AG08396 (cell line): ENCODE measurements around the gene M6PR.
A peak's percentile ranks its signal among the peaks of the same experiment; 100 is the strongest.
"Not testable (repeated sequence)": the region's sequence is repeated elsewhere in the genome, so short reads cannot be mapped to it uniquely, and the experiment has no call there.

Experiments
- DNase-seq: peaks from one replicate; pipeline ENCODE4 v3.0.0; 2012; ENCODE audit warnings: low spot score, mixed read lengths

The M6PR gene

DNA sequence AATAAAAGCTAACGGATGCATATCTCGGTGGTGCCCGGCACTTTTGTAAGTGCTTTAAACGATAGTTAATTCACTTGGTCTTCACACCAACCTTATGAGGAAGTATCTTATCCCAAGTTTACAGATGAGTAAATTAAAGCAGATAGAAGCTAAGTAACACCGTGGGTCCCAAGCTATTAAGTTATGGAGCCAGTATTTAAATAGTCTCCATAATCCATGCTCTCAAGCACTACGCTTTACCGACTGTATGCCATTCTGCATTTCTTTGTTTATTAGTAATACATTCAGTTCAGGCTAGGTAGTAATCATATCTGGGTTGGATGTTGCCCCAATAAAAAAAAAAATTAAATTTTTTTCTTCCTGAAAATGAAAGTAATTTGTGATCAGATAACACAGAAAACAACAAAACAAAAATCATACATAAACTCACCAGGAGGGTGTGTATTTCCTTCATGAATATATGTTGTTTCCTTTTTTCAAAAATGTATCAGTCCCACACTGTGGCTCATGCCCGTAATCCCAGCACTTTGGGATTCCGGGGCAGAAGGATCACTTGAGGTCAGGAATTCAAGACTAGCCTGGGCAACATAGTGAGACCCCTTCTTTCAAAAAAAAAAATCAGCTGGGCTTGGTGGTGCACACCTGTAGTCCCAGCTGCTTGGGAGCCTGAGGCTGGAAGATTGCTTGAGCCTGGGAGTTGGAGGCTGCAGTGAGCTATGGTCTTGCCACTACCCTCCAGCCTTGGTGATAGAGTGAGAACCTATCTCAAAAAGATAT, 1.4 kb upstream of the M6PR start:
- DNase-seq, result no peak

- no peak for DNase-seq
Measured at GRCh38 chr12:8950221-8950527, 729 bp upstream of the M6PR start.

- DNase-seq, result peak; percentile 36
Measured at GRCh38 chr12:8948701-8949341, 624 bp downstream of the M6PR start.

- no peak for DNase-seq
Measured at GRCh38 chr12:8947737-8948136, 1.7 kb downstream of the M6PR start.

- DNase-seq, result no peak
Measured at GRCh38 chr12:8946733-8947132, 2.7 kb downstream of the M6PR start.

DNA sequence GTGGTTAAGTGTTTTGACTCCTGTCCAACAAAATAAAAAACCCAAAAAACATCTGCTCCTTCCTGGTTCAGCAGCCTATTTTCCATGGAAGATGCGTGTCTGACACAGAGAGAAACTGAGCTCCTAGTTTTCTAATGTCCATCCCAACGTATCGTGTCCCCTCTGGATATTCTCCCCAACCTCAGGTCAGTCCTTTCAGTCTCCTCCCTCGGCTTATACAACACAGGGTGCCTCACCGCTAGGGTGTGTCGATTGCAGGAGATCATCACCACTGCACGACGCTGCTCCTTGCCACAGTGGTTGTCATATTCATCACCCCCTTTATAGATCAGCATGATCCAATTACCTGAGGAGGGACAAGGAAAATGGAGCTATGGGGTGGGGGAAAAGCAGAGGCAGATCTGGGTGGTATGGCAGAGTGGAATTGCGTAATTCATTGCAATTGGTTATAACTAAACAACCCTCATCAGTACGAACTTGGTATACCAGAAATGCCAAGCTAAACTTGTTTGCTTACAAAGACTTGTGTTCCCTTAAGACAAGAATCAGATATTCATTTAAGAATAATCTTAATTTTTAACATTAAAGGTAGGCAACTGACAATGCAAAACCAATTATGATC, 5.8 kb downstream of the M6PR start:
- DNase-seq, result no peak

DNA sequence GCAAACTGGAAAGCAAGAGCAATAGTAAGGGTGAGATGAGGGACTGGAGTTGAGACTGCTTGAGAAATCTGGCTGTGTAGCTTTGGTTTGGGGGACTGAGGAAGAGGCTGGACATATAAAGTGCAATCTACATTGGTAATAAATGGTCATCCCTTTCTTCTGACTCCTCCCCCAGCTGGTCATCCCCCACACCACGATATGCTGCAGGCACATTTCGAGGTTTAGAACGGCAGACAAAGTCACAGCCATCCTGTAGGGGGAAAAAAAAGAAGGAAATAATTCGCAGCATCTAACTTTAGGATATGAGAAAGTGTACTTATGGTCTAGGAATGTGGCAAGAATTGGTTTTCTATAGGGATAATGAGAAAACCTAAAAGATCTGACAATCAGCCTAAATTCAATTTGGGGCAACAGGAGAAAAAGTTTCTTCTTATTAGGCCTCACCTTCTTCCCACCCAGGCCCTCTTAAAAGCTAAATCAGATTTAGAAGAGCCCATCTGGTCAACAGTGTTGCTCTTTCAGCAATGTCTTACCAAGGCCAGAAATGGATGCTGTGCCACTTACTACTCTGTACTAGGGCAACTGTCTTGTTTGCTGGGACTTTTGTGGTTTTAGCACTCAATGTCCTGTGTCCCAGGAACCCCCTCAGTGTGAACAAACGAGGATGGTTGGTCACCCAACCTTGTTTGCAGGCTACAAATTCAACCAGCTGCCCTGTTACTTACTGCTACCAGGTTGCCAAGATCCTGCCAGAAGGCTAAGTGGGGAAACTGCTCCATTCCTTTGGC, 7.6 kb downstream of the M6PR start:
- DNase-seq, result no peak

- not testable (repeated sequence) for DNase-seq
Measured at GRCh38 chr12:8937842-8938442, 11.5 kb downstream of the M6PR start.

DNA sequence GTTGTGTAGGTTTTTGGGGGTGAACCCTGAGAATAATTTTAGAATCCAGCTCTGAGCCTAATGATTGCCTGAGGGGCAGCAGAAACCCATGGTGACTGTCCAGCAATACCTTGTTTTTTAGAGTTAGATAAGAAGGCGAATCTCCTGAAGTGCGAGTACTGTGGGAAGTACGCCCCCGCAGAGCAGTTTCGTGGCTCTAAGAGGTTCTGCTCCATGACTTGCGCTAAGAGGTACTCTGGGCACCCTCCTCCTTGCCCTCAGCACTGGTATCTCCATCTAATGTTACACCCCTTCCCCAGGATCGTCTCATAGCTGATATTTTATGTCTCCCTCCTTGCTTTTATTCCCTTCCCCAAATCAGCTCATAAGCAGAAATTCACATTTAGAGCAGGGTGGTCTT, 12.7 kb downstream of the M6PR start:
- no peak for DNase-seq

- DNase-seq, result not testable (repeated sequence)
Measured at GRCh38 chr12:8934080-8934479, 15.4 kb downstream of the M6PR start.

GRCh38 chr12:8932464-8932863, 17.0 kb downstream of the M6PR start:
- not testable (repeated sequence) for DNase-seq

GRCh38 chr12:8930655-8931323, 18.7 kb downstream of the M6PR start:
- DNase-seq, result not testable (repeated sequence)

DNA sequence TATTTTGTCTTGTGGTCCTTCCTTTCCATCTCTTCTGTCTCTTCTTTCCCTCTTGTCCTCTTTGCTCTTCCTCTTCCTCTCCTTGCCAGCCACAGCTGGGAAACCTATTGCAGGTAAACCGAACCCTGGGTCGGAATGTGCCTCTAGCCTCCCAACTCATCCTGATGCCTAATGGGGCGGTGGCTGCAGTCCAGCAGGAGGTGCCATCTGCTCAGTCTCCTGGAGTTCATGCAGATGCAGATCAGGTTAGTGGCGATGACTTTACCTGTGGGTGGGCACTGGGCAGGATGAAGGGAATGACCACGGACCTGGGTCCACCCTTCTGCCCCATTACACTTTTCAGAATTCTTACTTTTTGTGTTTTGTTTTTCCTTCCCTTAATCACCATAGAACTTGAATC, 26.9 kb downstream of the M6PR start:
- no peak for DNase-seq

DNA sequence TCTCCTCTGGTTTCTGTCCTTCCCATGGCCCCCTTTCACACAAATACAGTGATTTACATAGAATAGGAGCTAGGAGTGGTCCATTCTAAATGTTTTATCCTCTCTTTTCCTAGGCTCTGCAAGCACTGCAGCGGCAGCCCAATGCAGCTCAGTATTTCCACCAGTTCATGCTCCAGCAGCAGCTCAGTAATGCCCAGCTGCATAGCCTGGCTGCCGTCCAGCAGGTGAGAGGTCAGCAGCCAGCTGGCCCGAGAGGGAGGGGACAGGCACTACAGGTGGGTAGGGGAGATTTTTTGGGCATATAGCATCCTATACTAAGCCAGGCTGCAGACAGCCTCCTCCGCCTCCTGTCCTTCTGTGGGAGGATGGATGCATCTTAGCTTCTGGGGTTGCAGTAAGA, 29.8 kb downstream of the M6PR start:
- DNase-seq, result not testable (repeated sequence)

DNA sequence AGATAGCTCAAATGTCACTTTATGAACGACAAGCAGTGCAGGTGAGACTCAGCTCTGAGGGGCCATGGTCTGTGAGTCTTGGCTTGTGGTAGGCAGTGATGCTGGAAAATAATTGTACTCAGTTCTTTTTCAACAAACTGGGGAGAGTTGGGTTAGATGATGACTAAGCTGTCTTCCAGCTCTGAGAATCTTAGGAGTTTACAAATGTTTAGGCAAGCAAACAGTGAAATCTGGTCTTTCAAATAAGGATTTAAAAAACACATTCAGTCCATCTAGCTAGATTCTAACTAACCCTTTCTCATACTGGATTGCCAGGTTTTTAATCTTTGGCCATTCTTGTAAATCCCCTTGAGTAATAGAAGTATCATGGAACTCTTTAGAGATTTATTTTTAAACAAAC, 31.7 kb downstream of the M6PR start:
- peak; percentile 46 for DNase-seq

DNA sequence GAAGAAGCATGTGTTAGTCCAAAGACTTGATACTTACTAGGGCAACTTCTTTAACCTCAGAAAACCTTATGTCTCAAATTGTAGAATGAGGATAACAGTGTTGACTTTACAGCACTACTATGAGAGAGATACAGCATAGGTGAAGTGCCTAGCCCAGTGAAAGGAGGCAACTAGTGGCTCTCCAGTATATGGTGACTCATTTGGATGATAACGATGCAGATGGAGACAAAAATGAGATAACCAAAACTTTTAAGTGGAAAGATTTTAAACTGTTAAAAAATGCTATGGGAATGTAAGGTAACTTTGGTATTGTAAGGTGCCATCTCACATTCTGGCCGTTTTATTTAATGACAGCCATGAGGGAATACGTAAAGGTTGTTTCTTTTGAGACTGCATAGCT, 32.4 kb downstream of the M6PR start:
- DNase-seq, result no peak

GRCh38 chr12:8916154-8916553, 33.3 kb downstream of the M6PR start:
- no peak for DNase-seq

GRCh38 chr12:8914716-8915526, 34.5 kb downstream of the M6PR start:
- DNase-seq, result peak; percentile 59

DNA sequence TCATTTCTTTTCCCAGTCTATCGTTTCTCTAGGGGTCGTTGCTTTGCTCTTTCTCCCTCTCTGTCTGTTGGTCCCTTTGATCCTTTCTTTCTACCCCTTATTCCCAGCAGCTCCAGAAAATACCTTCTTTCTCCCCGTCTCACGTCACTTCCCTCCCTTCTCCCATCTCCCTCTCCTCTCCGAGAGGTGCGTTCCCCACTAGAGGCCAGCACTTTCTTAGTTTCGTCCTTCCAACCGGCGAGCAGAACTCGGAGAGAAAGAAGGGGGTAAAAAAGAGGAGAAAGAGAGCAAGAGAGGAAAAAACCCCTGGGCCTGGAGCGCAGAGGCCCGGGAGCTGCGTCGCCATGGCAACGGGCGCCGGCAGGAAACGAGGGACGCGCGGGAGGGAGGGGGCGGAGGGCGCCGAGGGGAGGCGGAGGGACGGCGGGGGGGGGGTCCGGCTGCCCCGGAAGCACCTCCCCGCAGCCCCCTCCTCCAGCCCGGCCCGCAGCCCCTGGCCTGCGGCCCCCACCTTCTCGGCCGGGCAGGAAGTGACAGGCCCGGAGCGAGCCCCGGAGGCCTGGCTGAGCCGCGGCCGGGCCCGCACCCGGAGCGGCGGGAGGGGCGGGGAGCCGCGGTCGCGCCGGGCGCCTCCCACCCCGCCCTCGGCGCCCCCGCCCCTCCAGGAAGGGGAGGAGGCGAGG, 35.3 kb downstream of the M6PR start, which contains the start of gene PHC1:
PHC1 (plus strand) TSS at position 477 of the 683 bp plus-strand sequence. CDS start 3,169 bp downstream, outside the sequence.
- DNase-seq, result peak; percentile 89

- DNase-seq, result peak; percentile 12
Measured at GRCh38 chr12:8913702-8914032, 35.8 kb downstream of the M6PR start.
